Skin epidermis (tissue), 12 donors: ENCODE results near the gene DIDO1.
"Not testable (repeated sequence)": the region's sequence is repeated elsewhere in the genome, so short reads cannot be mapped to it uniquely, and the experiment has no call there.

Experiments used
- H3K27ac ChIP-seq, 21 experiments: fragments of 200-600 bp; sonication (generic) in 11 of 21; one replicate each; pipeline ENCODE4 v1.5.0; 2020; ENCODE audit warnings: mild to moderate bottlenecking in 3 of 21, inconsistent platforms in 2 of 21, moderate library complexity in 2 of 21
- H3K4me3 ChIP-seq, 7 experiments: fragments of 200-600 bp; sonication (generic) in 2 of 7; one replicate each; pipeline ENCODE4 v1.5.0; 2020; ENCODE audit warnings: inconsistent platforms in 2 of 7, mild to moderate bottlenecking in 2 of 7, moderate library complexity in 1 of 7

DIDO1 gene

GRCh38 chr20:62850333-62850974 lies 75.9 kb downstream of the DIDO1 start:
- Histone ChIP-seq H3K4me3 (no peak overlapping the region), H3K27ac (no peak overlapping the region)

GRCh38 chr20:62849431-62849830 lies 76.9 kb downstream of the DIDO1 start:
- H3K4me3 ChIP-seq, result no peak overlapping the region
- no peak overlapping the region for H3K27ac ChIP-seq

GRCh38 chr20:62848917-62849316 lies 77.4 kb downstream of the DIDO1 start:
- not testable (repeated sequence) for H3K4me3 ChIP-seq, H3K27ac ChIP-seq

GRCh38 chr20:62846166-62846890 lies 80.0 kb downstream of the DIDO1 start:
- Histone ChIP-seq H3K27ac (no peak overlapping the region), H3K4me3 (no peak overlapping the region)

- Histone ChIP-seq H3K4me3 (no peak overlapping the region), H3K27ac (no peak overlapping the region)
These were observed 80.7 kb downstream of the DIDO1 start for GRCh38 chr20:62845416-62846160.

- Histone ChIP-seq H3K4me3 (no peak overlapping the region), H3K27ac (no peak overlapping the region)
These were observed 82.1 kb downstream of the DIDO1 start for GRCh38 chr20:62844182-62844581.

GRCh38 chr20:62843656-62844055 lies 82.6 kb downstream of the DIDO1 start:
- H3K4me3 ChIP-seq, result no peak overlapping the region
- H3K27ac ChIP-seq, result no peak overlapping the region

- Histone ChIP-seq H3K27ac (no peak overlapping the region), H3K4me3 (no peak overlapping the region)
These were observed 84.5 kb downstream of the DIDO1 start for GRCh38 chr20:62841705-62842212.

- no peak overlapping the region for H3K4me3 ChIP-seq
- no peak overlapping the region for H3K27ac ChIP-seq
These were observed 85.8 kb downstream of the DIDO1 start for GRCh38 chr20:62840244-62841197.

- Histone ChIP-seq H3K4me3 (no peak overlapping the region), H3K27ac (no peak overlapping the region)
These were observed 86.5 kb downstream of the DIDO1 start for GRCh38 chr20:62839816-62840215.

GRCh38 chr20:62839261-62839660 lies 87.0 kb downstream of the DIDO1 start:
- Histone ChIP-seq H3K27ac (peak overlapping the region in 1 of 21 experiments; percentile 43), H3K4me3 (no peak overlapping the region)

- H3K27ac ChIP-seq, result peak overlapping the region in 3 of 21 experiments; percentile 6 to 43 (median 35)
These were observed 88.0 kb downstream of the DIDO1 start for GRCh38 chr20:62838128-62838891.

GRCh38 chr20:62837790-62838127 lies 88.5 kb downstream of the DIDO1 start:
- Histone ChIP-seq H3K27ac (peak overlapping the region in 3 of 21 experiments; percentile 6 to 43 (median 31)), H3K4me3 (no peak overlapping the region)

More at GRCh38 chr20:62838128-62838891, 88.0 kb downstream of the DIDO1 start:
- H3K4me3 ChIP-seq, result no peak overlapping the region

- peak overlapping the region in 3 of 21 experiments; percentile 5 to 43 (median 31) for H3K27ac ChIP-seq
- peak overlapping the region in 1 of 7 experiments; percentile 26 for H3K4me3 ChIP-seq
These were observed 89.3 kb downstream of the DIDO1 start for GRCh38 chr20:62836967-62837490.

GRCh38 chr20:62835931-62836861 lies 90.1 kb downstream of the DIDO1 start:
- peak overlapping the region in 6 of 7 experiments; percentile 6 to 26 (median 13) for H3K4me3 ChIP-seq

GRCh38 chr20:62834967-62835730 lies 91.2 kb downstream of the DIDO1 start:
- no peak overlapping the region for H3K4me3 ChIP-seq
- no peak overlapping the region for H3K27ac ChIP-seq

More at GRCh38 chr20:62835931-62836861, 90.1 kb downstream of the DIDO1 start:
- peak overlapping the region in 6 of 21 experiments; percentile 5 to 43 (median 25) for H3K27ac ChIP-seq
